WTC11 (cell line): ENCODE results near the gene OR2AG2. TPM values are rescaled to one million over a fixed set of nuclear protein-coding genes. Genes with fewer than 3 reads are reported as not detected.

ENCODE experiments used
- ATAC-seq: fragments of 200-7000 bp; cut with Tn5 transposase; 2 replicates; pipeline ENCODE4 v1.10.0; 2021; ENCODE audit warnings: mild to moderate bottlenecking, moderate library complexity
- CTCF ChIA-PET: fragments of 300-600 bp; sonication (Branson Sonifier 250); formaldehyde crosslinking; loops from one replicate; lab custom pipeline; 2021; ENCODE audit warnings: antibody characterized with exemption; lab: Charles Lee
- POLR2A ChIA-PET: fragments of 350-600 bp; sonication (Branson Sonifier 250); formaldehyde crosslinking; loops from one replicate; lab custom pipeline; 2021; ENCODE audit warnings: antibody characterized with exemption; lab: Charles Lee
- DNase-seq: peaks from one replicate; pipeline ENCODE4 v3.0.0; 2021; ENCODE audit warnings: low spot score
- H3K27ac Mint-ChIP-seq: 2 replicates; pipeline ENCODE4 v1.8.0; 2021; ENCODE audit warnings: mixed read lengths
- H3K27me3 Mint-ChIP-seq: 2 replicates; pipeline ENCODE4 v1.8.0; 2021; ENCODE audit warnings: low read depth, mild to moderate bottlenecking, moderate library complexity, mixed read lengths
- H3K36me3 Mint-ChIP-seq: 2 replicates; pipeline ENCODE4 v1.8.0; 2021; ENCODE audit warnings: mixed read lengths
- H3K4me1 Mint-ChIP-seq: 2 replicates; pipeline ENCODE4 v1.8.0; 2022; ENCODE audit warnings: mixed read lengths
- H3K4me3 Mint-ChIP-seq: 2 replicates; pipeline ENCODE4 v1.8.0; 2021; ENCODE audit warnings: mild to moderate bottlenecking, moderate library complexity, mixed read lengths
- H3K9me3 Mint-ChIP-seq: 2 replicates; pipeline ENCODE4 v1.8.0; 2021; ENCODE audit warnings: mixed read lengths
- AFF4 ChIP-seq: sonication (generic); formaldehyde crosslinking; IDR thresholded peaks from 2 replicates; pipeline ENCODE4 v1.8.1; 2023; ENCODE audit warnings: mild to moderate bottlenecking, missing genetic modification reagents, borderline replicate concordance
- E2F1 ChIP-seq: sonication (generic); formaldehyde crosslinking; IDR thresholded peaks from 2 replicates; pipeline ENCODE4 v1.8.0; 2022; ENCODE audit warnings: mild to moderate bottlenecking, missing genetic modification reagents
- E2F5 ChIP-seq: sonication (generic); formaldehyde crosslinking; IDR thresholded peaks from 2 replicates; pipeline ENCODE4 v1.8.1; 2022; ENCODE audit warnings: mild to moderate bottlenecking, moderate library complexity, missing genetic modification reagents
- FOXK1 ChIP-seq: sonication (generic); formaldehyde crosslinking; IDR thresholded peaks from 2 replicates; pipeline ENCODE4 v1.8.0; 2022; ENCODE audit warnings: mild to moderate bottlenecking, moderate library complexity, missing genetic modification reagents
- IRF1 ChIP-seq: sonication (generic); formaldehyde crosslinking; IDR thresholded peaks from 2 replicates; pipeline ENCODE4 v1.8.0; 2023; ENCODE audit warnings: missing genetic modification reagents
- NFATC4 ChIP-seq: fragments of 250-450 bp; sonication (Bioruptor Pico); IDR thresholded peaks from 2 replicates; pipeline ENCODE4 v1.9.0; 2021; ENCODE audit warnings: mild to moderate bottlenecking
- NFYB ChIP-seq: sonication (generic); formaldehyde crosslinking; conservative IDR thresholded peaks from 2 replicates; pipeline ENCODE4 v1.8.0; 2022; ENCODE audit warnings: low read depth, missing genetic modification reagents
- NR2C2 ChIP-seq: sonication (generic); formaldehyde crosslinking; IDR thresholded peaks from 2 replicates; pipeline ENCODE4 v1.8.0; 2022; ENCODE audit warnings: mild to moderate bottlenecking, missing genetic modification reagents
- SMAD4 ChIP-seq: sonication (generic); formaldehyde crosslinking; IDR thresholded peaks from 2 replicates; pipeline ENCODE4 v1.8.0; 2022; ENCODE audit warnings: mild to moderate bottlenecking, missing genetic modification reagents
- TCF7 ChIP-seq: sonication (generic); formaldehyde crosslinking; IDR thresholded peaks from 2 replicates; pipeline ENCODE4 v1.8.0; 2022; ENCODE audit warnings: mild to moderate bottlenecking, low read depth, missing genetic modification reagents, moderate library complexity
- TEAD1 ChIP-seq: sonication (generic); formaldehyde crosslinking; IDR thresholded peaks from 2 replicates; pipeline ENCODE4 v1.8.0; 2022; ENCODE audit warnings: mild to moderate bottlenecking, missing genetic modification reagents
- TEAD4 ChIP-seq: sonication (generic); formaldehyde crosslinking; IDR thresholded peaks from 2 replicates; pipeline ENCODE4 v1.8.0; 2022; ENCODE audit warnings: mild to moderate bottlenecking, missing genetic modification reagents
- USF1 ChIP-seq: sonication (generic); formaldehyde crosslinking; IDR thresholded peaks from 2 replicates; pipeline ENCODE4 v1.8.0; 2022; ENCODE audit warnings: mild to moderate bottlenecking, missing genetic modification reagents
- ZNF396 ChIP-seq: fragments of 250-450 bp; sonication (Bioruptor Pico); IDR thresholded peaks from 2 replicates; pipeline ENCODE4 v1.8.0; 2021; ENCODE audit warnings: mild to moderate bottlenecking, moderate library complexity, borderline replicate concordance
- total RNA-seq: library from RNA; stranded (reverse); gene quantifications from 3 replicates; pipeline ENCODE4 v1.2.3, GENCODE V29; 2021
- TF ChIP-seq, protein P1 (sequence below): fragments of 200-600 bp; IDR thresholded peaks from 2 replicates; pipeline ENCODE4 v1.8.0; 2022; ENCODE audit warnings: antibody characterized with exemption
- TF ChIP-seq, protein P2 (sequence below): sonication (generic); formaldehyde crosslinking; IDR thresholded peaks from 2 replicates; pipeline ENCODE4 v1.8.1; 2023; ENCODE audit warnings: mild to moderate bottlenecking, missing genetic modification reagents
- TF ChIP-seq, protein P3 (sequence below): sonication (generic); formaldehyde crosslinking; IDR thresholded peaks from 2 replicates; pipeline ENCODE4 v1.8.1; 2022; ENCODE audit warnings: low read depth, mild to moderate bottlenecking, moderate library complexity, missing genetic modification reagents, borderline replicate concordance

OR2AG2 gene
- total RNA-seq, 1 experiment from 2014 or later, result 0.17 TPM

DNA sequence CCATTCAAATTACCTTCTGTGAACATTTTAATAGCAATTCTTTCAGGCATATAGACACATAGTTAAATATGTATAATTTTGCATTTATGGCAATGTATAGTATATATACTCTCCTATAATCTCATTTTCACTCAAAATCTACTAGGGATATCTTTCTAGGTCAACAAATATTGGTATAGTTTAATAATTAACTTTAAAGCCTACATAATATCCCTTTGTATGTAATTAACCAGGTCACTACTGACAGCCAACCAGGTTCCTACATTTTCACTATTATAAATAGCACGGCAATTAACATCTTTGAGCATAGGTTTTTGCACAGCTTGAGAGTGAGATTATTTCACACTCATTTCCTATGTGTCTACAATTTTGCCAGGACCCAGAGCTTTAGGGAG lies 15.8 kb downstream of the OR2AG2 start:
- Mint-ChIP-seq H3K9me3 (no peaks in the 10 kb centered on the region), H3K27me3 (no peaks in the 10 kb centered on the region; the same call in 1 of the 2 replicates), H3K36me3 (no peaks in the 10 kb centered on the region), H3K4me1 (no peaks in the 10 kb centered on the region), H3K4me3 (no peak overlapping the region), H3K27ac (no peak overlapping the region)
- ATAC-seq, result no peak
- CTCF ChIA-PET, result interaction anchor here (0.6 to 3.5 kb wide), 25 partner anchors 10 to 264 kb away, joined by 3 to 55 read pairs (median 8); partner anchors contain the start of genes MRPL17, NLRP14, OR10A2 and OR2AG2
- POLR2A ChIA-PET, result no interaction called here
- DNase-seq, result no peak
- TF ChIP-seq TCF7 (CRISPR knock-in tag) (no peak), NFATC4 (CRISPR knock-in tag) (no peak)

DNA sequence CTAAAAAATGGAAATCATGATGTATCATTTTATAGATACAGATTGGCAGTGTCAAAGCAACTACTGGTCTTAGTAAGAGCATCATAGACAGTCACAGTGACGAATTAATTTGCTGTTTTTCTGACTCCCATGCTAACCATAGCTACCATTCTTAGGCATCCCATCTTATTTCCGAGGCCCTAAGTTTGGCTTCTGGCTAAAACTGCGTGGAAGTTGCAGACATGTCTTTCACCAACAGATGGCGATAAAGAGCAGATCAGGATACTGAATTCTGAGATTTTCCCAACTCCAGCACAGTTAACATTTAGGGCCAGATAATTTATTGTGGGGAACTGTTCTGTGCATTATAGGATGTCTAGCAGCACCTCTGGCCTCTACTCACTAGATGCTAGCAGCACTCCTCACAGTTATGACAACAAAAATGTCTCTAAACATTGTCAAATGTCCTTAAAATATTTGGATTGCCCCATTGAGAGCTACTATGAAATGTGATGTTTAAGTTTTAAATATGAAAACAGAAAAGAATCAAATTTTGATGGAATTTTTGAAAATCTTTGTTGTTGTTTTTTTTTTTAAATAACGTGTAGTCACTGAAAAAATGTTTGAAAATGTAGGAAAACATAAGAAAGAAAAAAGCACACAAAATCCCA lies 16.3 kb downstream of the OR2AG2 start:
- H3K4me3 Mint-ChIP-seq, result no peak overlapping the region
- H3K36me3 Mint-ChIP-seq, result no peaks in the 10 kb centered on the region
- peaks cover 2% of the 10 kb centered on the region; the same call in 1 of the 2 replicates for H3K27me3 Mint-ChIP-seq
- ATAC-seq (peak; percentile 71), DNase-seq (peak; percentile 50)
- H3K27ac Mint-ChIP-seq, result no peak overlapping the region
- CTCF ChIA-PET, result interaction anchor here (0.6 to 3.5 kb wide), 56 partner anchors 10 to 312 kb away, joined by 3 to 55 read pairs (median 4); partner anchors contain the start of genes DCHS1, MRPL17, NLRP14 and OR10A2
- TF ChIP-seq, protein P1, sequence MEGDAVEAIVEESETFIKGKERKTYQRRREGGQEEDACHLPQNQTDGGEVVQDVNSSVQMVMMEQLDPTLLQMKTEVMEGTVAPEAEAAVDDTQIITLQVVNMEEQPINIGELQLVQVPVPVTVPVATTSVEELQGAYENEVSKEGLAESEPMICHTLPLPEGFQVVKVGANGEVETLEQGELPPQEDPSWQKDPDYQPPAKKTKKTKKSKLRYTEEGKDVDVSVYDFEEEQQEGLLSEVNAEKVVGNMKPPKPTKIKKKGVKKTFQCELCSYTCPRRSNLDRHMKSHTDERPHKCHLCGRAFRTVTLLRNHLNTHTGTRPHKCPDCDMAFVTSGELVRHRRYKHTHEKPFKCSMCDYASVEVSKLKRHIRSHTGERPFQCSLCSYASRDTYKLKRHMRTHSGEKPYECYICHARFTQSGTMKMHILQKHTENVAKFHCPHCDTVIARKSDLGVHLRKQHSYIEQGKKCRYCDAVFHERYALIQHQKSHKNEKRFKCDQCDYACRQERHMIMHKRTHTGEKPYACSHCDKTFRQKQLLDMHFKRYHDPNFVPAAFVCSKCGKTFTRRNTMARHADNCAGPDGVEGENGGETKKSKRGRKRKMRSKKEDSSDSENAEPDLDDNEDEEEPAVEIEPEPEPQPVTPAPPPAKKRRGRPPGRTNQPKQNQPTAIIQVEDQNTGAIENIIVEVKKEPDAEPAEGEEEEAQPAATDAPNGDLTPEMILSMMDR, result peak; percentile 79
- no peak for TF ChIP-seq ZNF396 (CRISPR knock-in tag)
- TF ChIP-seq, all 79 proteins: peak for 1
- POLR2A ChIA-PET, result no interaction called here
- no peaks in the 10 kb centered on the region for H3K9me3 Mint-ChIP-seq
- no peaks in the 10 kb centered on the region for H3K4me1 Mint-ChIP-seq

DNA sequence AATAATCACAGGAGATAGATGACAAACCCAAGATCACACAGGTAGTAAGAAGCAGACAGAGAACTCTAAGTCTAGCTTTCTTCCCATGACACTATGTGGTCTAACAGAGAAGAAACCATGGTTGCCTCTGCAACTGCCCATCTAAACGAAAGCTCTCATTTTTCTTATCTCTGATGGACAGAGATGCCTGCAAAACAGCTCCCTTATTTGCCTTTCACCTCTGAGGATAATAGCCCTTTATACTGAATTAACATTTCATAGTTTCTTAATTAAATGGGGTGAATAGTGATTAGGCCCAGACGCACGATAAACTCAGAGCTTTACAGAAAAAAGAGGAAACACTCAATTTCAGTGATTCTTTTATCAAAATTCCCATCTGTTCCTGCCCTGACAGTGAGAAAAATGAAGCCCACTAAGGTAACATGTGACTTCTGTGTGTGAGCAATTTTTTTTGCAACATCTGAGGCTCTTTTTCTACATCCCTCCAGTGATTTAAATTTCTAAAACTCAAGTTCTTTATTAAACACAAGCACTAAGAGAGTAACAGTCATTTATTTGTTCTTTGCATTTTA lies 24.6 kb downstream of the OR2AG2 start:
- no peak overlapping the region for H3K4me3 Mint-ChIP-seq
- H3K27ac Mint-ChIP-seq, result no peak overlapping the region
- H3K36me3 Mint-ChIP-seq, result no peaks in the 10 kb centered on the region
- DNase-seq, result no peak
- no peak for ATAC-seq
- CTCF ChIA-PET, result interaction anchor here (1.0 to 4.1 kb wide), 3 partner anchors 9 to 41 kb away, joined by 3 to 55 read pairs (median 10); no protein-coding TSS in a partner anchor
- peaks cover 2% of the 10 kb centered on the region; the same call in 1 of the 2 replicates for H3K27me3 Mint-ChIP-seq
- no peaks in the 10 kb centered on the region for H3K9me3 Mint-ChIP-seq
- POLR2A ChIA-PET, result no interaction called here
- no peaks in the 10 kb centered on the region for H3K4me1 Mint-ChIP-seq
- TF ChIP-seq TEAD1, result no peak
- TF ChIP-seq NFYB, result no peak
- TF ChIP-seq, protein P2, sequence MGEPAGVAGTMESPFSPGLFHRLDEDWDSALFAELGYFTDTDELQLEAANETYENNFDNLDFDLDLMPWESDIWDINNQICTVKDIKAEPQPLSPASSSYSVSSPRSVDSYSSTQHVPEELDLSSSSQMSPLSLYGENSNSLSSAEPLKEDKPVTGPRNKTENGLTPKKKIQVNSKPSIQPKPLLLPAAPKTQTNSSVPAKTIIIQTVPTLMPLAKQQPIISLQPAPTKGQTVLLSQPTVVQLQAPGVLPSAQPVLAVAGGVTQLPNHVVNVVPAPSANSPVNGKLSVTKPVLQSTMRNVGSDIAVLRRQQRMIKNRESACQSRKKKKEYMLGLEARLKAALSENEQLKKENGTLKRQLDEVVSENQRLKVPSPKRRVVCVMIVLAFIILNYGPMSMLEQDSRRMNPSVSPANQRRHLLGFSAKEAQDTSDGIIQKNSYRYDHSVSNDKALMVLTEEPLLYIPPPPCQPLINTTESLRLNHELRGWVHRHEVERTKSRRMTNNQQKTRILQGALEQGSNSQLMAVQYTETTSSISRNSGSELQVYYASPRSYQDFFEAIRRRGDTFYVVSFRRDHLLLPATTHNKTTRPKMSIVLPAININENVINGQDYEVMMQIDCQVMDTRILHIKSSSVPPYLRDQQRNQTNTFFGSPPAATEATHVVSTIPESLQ (CRISPR knock-in tag), result no peak
- no peak for TF ChIP-seq AFF4 (CRISPR knock-in tag)
- TF ChIP-seq, protein P3, sequence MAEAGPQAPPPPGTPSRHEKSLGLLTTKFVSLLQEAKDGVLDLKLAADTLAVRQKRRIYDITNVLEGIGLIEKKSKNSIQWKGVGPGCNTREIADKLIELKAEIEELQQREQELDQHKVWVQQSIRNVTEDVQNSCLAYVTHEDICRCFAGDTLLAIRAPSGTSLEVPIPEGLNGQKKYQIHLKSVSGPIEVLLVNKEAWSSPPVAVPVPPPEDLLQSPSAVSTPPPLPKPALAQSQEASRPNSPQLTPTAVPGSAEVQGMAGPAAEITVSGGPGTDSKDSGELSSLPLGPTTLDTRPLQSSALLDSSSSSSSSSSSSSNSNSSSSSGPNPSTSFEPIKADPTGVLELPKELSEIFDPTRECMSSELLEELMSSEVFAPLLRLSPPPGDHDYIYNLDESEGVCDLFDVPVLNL (CRISPR knock-in tag), result no peak
- no peak for TF ChIP-seq IRF1 (CRISPR knock-in tag)
- TF ChIP-seq FOXK1 (CRISPR knock-in tag), result no peak
- no peak for TF ChIP-seq USF1 (CRISPR knock-in tag)
- TF ChIP-seq E2F1, result no peak
- TF ChIP-seq NR2C2 (CRISPR knock-in tag), result no peak
- TF ChIP-seq SMAD4, result no peak
- TF ChIP-seq TEAD4 (CRISPR knock-in tag), result no peak
- TF ChIP-seq E2F5, result no peak
